Transverse colon (tissue), 4 donors: ENCODE measurements around the gene MPV17. TPM values are rescaled to one million over a fixed set of nuclear protein-coding genes. Genes with fewer than 3 reads are reported as not detected.
"Not testable (repeated sequence)": the region's sequence is repeated elsewhere in the genome, so short reads cannot be mapped to it uniquely, and the experiment has no call there.

Experiments used
- DNase-seq: peaks from one replicate; pipeline ENCODE4 v3.0.0-alpha.2; 2019
- H3K27ac ChIP-seq, 4 donors: fragments of 200-600 bp; sonication (generic); 2 replicates each; pipeline ENCODE4 v1.5.1; 2016 to 2018; ENCODE audit warnings: inconsistent platforms in 4 of 4
- H3K27me3 ChIP-seq: fragments of 200-600 bp; sonication (generic); 2 replicates; pipeline ENCODE4 v1.5.1; 2017; ENCODE audit warnings: inconsistent platforms
- H3K36me3 ChIP-seq, 4 donors: fragments of 200-600 bp; sonication (generic); 2 replicates each; pipeline ENCODE4 v1.5.1; 2017 to 2019; ENCODE audit warnings: inconsistent platforms in 4 of 4
- H3K4me1 ChIP-seq, 4 donors: fragments of 200-600 bp; sonication (generic); 2 replicates each; pipeline ENCODE4 v1.5.1; 2017 to 2020; ENCODE audit warnings: inconsistent platforms in 4 of 4
- H3K4me3 ChIP-seq, 4 donors: fragments of 200-600 bp; sonication (generic); 1 replicate in 1 of 4; 2 replicates in 3 of 4; pipeline versions ENCODE4 v1.5.1 to v1.6.1; 2017 to 2019; ENCODE audit warnings: inconsistent platforms in 4 of 4
- H3K9me3 ChIP-seq, 2 donors: fragments of 200-600 bp; sonication (generic); 2 replicates each; pipeline ENCODE4 v1.5.1; 2017 to 2019; ENCODE audit warnings: inconsistent platforms in 2 of 2
- EP300 ChIP-seq: sonication (generic); formaldehyde crosslinking; IDR thresholded peaks from one replicate; pipeline ENCODE4 v1.6.1; 2017; ENCODE audit warnings: antibody characterized with exemption, low read depth
- POLR2A ChIP-seq: fragments of 450-650 bp; IDR thresholded peaks from one replicate; pipeline ENCODE4 v1.6.1; 2016; ENCODE audit warnings: antibody characterized with exemption, mild to moderate bottlenecking, moderate library complexity
- POLR2AphosphoS5 ChIP-seq, 3 donors: sonication (generic); formaldehyde crosslinking; IDR thresholded peaks; one replicate each; pipeline ENCODE4 v1.6.1; 2016; ENCODE audit warnings: antibody characterized with exemption in 3 of 3
- WGBS, 2 donors: methylation state at CpG; one replicate each; pipeline ENCODE4 v1.1.5; 2018; ENCODE audit warnings: low coverage in 1 of 2; 5-methylcytosine and 5-hydroxymethylcytosine counted together
- in situ Hi-C, 4 donors: fragments of 200-750 bp; cut with MboI; loops; one replicate each; pipeline versions ENCODE4 v1.15.0 to v1.15.1; 2017; ENCODE audit warnings: low sequenced_read_pairs in 3 of 4, low pct_ligation_motif_present in 1 of 4, low pct_unique_long_range_greater_than_20kb in 1 of 4
- intact Hi-C: fragments of 100-400 bp; cut with DNase I; formaldehyde crosslinking; loops from one replicate; pipeline ENCODE4 v1.15.1; 2023; ENCODE audit warnings: low total_unique reads
- total RNA-seq, 4 donors: library from RNA; depleted of rRNA; stranded (reverse); fragments of >200 nt; gene quantifications; one replicate each; pipeline ENCODE4 v1.1.0, GENCODE V29; 2016
- TF ChIP-seq, protein P1 (sequence below), 5 experiments: fragments of 200-600 bp in 3 of 5; fragments of 450-650 bp in 2 of 5; sonication (generic) in 3 of 5; IDR thresholded peaks; 1 replicate in 2 of 5; 2 replicates in 3 of 5; pipeline ENCODE4 v1.5.1; 2016 to 2017; ENCODE audit warnings: antibody characterized with exemption in 5 of 5, inconsistent platforms in 3 of 5, mild to moderate bottlenecking in 2 of 5, moderate library complexity in 1 of 5

Gene MPV17
- total RNA-seq, 4 donors from 2014 or later: 34.4 to 53.8 (median 38.3) TPM

GRCh38 chr2:27280826-27281225 lies 42.1 kb downstream of the MPV17 start:
- Histone ChIP-seq H3K36me3 (no peaks in the 10 kb centered on the region), H3K27ac (no peak overlapping the region), H3K9me3 (no peaks in the 10 kb centered on the region), H3K4me3 (no peak overlapping the region), H3K4me1 (no peaks in the 10 kb centered on the region), H3K27me3 (peaks cover 44% of the 10 kb centered on the region)
- TF ChIP-seq EP300: no peak
- no peak for TF ChIP-seq POLR2A
- no peak for TF ChIP-seq POLR2AphosphoS5 (IDR thresholded peaks at IDR 0.05)
- TF ChIP-seq, protein P1, sequence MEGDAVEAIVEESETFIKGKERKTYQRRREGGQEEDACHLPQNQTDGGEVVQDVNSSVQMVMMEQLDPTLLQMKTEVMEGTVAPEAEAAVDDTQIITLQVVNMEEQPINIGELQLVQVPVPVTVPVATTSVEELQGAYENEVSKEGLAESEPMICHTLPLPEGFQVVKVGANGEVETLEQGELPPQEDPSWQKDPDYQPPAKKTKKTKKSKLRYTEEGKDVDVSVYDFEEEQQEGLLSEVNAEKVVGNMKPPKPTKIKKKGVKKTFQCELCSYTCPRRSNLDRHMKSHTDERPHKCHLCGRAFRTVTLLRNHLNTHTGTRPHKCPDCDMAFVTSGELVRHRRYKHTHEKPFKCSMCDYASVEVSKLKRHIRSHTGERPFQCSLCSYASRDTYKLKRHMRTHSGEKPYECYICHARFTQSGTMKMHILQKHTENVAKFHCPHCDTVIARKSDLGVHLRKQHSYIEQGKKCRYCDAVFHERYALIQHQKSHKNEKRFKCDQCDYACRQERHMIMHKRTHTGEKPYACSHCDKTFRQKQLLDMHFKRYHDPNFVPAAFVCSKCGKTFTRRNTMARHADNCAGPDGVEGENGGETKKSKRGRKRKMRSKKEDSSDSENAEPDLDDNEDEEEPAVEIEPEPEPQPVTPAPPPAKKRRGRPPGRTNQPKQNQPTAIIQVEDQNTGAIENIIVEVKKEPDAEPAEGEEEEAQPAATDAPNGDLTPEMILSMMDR (IDR thresholded peaks at IDR 0.05): no peak
- in situ Hi-C loops (loop anchor here (5.0 to 25.0 kb wide), 3 partner anchors 176 to 319 kb away; partner anchors contain the start of gene MAPRE3 (in 3 of the 4)), intact Hi-C loops (loop anchor here (2.0 to 10.0 kb wide), 2 partner anchors 182 to 316 kb away; no protein-coding TSS in a partner anchor)
- DNase-seq: no peak
- 60 to 61% methylated on average over 1 to 3 of the region's 3 CpGs for WGBS, 2 donors

GRCh38 chr2:27278010-27278409 lies 44.9 kb downstream of the MPV17 start:
- Histone ChIP-seq H3K4me3 (no peak overlapping the region), H3K9me3 (no peaks in the 10 kb centered on the region), H3K36me3 (no peaks in the 10 kb centered on the region), H3K27ac (no peak overlapping the region), H3K4me1 (no peaks in the 10 kb centered on the region), H3K27me3 (peaks cover 42% of the 10 kb centered on the region)
- no peak for DNase-seq
- no peak for TF ChIP-seq EP300
- TF ChIP-seq, protein P1 (IDR thresholded peaks at IDR 0.05): no peak
- no peak for TF ChIP-seq POLR2A
- no peak for TF ChIP-seq POLR2AphosphoS5 (IDR thresholded peaks at IDR 0.05)
- in situ Hi-C loops: loop anchor here (10.0 to 25.0 kb wide), 2 partner anchors 313 to 316 kb away; partner anchors contain the start of gene MAPRE3 (in 3 of the 4)
- intact Hi-C loops: no loop called here
- 57 to 67% methylated on average over 1 of the region's 1 CpG for WGBS, 2 donors

DNA sequence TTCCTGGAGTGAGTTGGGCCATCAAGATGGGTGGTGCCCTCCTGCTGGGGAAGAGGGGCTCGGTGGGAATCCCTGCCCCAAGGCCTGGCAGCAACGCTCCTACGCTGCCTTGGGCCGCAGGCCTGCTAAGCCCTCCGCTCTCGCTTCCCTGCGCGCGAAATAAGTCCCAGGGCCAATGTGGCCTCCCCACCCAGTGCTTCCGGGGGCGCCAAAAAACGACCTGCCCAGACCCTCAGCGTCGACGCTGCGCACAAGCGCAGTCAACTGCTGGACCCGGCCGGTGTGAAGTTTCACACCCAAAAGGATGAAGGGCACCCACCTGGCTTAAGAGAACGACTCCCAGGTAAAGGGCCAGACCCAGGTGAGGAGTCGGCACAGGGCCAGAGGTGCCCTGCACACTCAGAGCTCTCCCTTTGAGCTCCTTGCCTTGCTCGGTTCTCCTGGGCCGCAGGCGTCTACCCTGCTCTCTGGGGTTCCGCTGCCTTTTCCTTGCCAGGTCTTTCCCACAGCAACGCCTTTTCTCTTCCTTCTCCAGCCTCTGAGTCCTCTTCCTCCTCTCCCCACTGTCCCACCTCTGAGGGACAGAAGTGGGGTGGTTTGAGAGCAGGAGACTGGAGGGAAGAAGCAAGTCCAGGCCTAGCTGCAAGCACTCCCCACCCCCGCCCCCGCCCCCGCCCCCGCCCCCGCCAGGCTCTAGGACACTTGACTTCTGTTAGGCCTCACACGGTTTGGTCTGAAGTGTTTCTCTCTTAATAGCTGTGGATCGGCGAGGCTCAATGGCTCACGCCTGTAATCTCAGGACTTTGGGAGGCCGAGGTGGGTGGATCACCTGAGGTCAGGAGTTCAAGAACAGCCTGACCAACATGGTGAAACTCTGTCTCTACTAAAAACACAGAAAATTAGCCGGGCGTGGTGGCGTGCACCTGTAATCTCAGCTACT lies 47.4 kb downstream of the MPV17 start, which contains the start of gene DNAJC5G:
TSS of gene DNAJC5G (plus strand) at position 223 of the 940 bp plus-strand sequence. CDS start 1,296 bp downstream, outside the sequence.
- intact Hi-C loops: no loop called here

GRCh38 chr2:27272537-27273522 lies 50.1 kb downstream of the MPV17 start:
- 66 to 80% methylated on average over 1 to 15 of the region's 15 CpGs for WGBS, 2 donors
- H3K4me3 ChIP-seq, H3K27ac ChIP-seq, DNase-seq, H3K4me1 ChIP-seq, H3K36me3 ChIP-seq, H3K9me3 ChIP-seq, intact Hi-C loops: not testable (repeated sequence)
- in situ Hi-C loops: loop anchor here in 1 of 4 donors (10.0 kb wide), 1 partner anchor 308 kb away; no protein-coding TSS in a partner anchor
- peaks cover 62% of the 10 kb centered on the region for H3K27me3 ChIP-seq

More for the DNA sequence above, 47.4 kb downstream of the MPV17 start, which contains the start of gene DNAJC5G:
- in situ Hi-C loops: loop anchor here (10.0 to 25.0 kb wide), 2 partner anchors 311 to 313 kb away; partner anchors contain the start of gene MAPRE3 (in 3 of the 4)
- Histone ChIP-seq H3K27me3 (peaks cover 42% of the 10 kb centered on the region), H3K9me3 (no peaks in the 10 kb centered on the region), H3K36me3 (no peaks in the 10 kb centered on the region), H3K4me1 (no peaks in the 10 kb centered on the region), H3K4me3 (no peak within 1 kb of the TSS), H3K27ac (no peak within 1 kb of the TSS)
- DNase-seq: no peak
- TF ChIP-seq POLR2AphosphoS5 (IDR thresholded peaks at IDR 0.05) (no peak), POLR2A (no peak), EP300 (no peak)
- TF ChIP-seq, protein P1 (IDR thresholded peaks at IDR 0.05): no peak
- 82% methylated on average over 39 of the region's 39 CpGs; no CpG with 5 or more reads in 1 of the 2 donors for WGBS, 2 donors
